Omental fat pad (tissue), 4 donors: Measurements from ENCODE around the gene FHOD3. TPM values are rescaled to one million over a fixed set of nuclear protein-coding genes. Genes with fewer than 3 reads are reported as not detected.

Experiments used
- ATAC-seq: fragments of 150-250 bp; one replicate; pipeline ENCODE4 v1.9.1; 2016; ENCODE audit warnings: mild to moderate bottlenecking, moderate library complexity; ENCODE audit not compliant: low FRiP score
- DNase-seq: peaks from one replicate; pipeline ENCODE4 v3.0.0-alpha.2; 2019; ENCODE audit warnings: low spot score
- total RNA-seq, 4 donors: library from RNA; depleted of rRNA; stranded (reverse); fragments of >200 nt; gene quantifications; one replicate each; pipeline ENCODE4 v1.1.0, GENCODE V29; 2016
- TF ChIP-seq, protein P1 (sequence below), 3 donors: fragments of 450-650 bp; IDR thresholded peaks; one replicate each; pipeline ENCODE4 v1.5.1; 2016 to 2017; ENCODE audit warnings: antibody characterized with exemption in 3 of 3, mild to moderate bottlenecking in 3 of 3, moderate library complexity in 2 of 3

Gene FHOD3
- total RNA-seq, 4 donors from 2014 or later: 0.96 to 3.8 (median 2.3) TPM

DNA sequence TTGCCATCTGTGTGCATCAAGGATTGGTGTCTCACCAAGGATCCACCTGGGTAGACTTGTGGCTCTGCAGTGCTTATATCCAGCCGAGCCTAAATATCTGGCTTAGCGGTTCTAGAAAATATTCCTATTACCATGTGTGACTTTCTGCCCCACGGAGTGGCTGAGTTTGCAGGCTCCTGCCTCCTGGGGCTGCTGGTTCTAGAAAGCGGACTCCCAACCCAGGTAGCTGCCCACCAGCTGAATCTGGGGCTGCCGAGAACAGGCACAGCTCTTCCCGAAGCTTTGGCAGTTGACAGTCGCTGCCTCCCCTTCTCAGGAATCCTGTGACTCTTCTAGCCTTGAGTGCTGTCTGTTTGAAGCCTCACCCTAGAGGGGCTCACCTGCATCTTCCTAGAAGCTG is 426.7 kb downstream of the FHOD3 start:
- TF ChIP-seq, protein P1, sequence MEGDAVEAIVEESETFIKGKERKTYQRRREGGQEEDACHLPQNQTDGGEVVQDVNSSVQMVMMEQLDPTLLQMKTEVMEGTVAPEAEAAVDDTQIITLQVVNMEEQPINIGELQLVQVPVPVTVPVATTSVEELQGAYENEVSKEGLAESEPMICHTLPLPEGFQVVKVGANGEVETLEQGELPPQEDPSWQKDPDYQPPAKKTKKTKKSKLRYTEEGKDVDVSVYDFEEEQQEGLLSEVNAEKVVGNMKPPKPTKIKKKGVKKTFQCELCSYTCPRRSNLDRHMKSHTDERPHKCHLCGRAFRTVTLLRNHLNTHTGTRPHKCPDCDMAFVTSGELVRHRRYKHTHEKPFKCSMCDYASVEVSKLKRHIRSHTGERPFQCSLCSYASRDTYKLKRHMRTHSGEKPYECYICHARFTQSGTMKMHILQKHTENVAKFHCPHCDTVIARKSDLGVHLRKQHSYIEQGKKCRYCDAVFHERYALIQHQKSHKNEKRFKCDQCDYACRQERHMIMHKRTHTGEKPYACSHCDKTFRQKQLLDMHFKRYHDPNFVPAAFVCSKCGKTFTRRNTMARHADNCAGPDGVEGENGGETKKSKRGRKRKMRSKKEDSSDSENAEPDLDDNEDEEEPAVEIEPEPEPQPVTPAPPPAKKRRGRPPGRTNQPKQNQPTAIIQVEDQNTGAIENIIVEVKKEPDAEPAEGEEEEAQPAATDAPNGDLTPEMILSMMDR (IDR thresholded peaks at IDR 0.05): no peak
- DNase-seq (no peak), ATAC-seq (no peak)

DNA sequence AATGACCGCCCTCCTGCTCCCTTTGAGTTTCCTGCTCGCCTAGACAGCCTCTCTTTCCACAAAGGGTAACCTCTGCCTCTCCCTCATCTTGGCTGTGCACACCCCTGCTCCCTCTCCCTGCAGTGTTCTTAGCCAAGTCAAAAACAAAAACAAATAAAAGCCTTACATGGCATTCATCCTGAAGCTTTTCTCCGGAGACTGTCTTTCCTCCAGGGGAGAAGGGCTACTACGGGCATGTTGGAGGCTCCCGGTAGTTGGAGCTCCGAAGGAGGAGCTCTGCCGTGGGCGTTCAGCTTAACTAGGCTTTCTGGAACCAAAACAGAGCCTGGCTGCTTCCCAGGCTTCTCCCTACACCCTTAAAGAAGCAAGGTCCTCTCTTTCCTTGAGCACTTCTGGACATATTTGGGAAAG is 427.1 kb downstream of the FHOD3 start:
- DNase-seq (no peak), ATAC-seq (no peak)
- TF ChIP-seq, protein P1 (IDR thresholded peaks at IDR 0.05): no peak

DNA sequence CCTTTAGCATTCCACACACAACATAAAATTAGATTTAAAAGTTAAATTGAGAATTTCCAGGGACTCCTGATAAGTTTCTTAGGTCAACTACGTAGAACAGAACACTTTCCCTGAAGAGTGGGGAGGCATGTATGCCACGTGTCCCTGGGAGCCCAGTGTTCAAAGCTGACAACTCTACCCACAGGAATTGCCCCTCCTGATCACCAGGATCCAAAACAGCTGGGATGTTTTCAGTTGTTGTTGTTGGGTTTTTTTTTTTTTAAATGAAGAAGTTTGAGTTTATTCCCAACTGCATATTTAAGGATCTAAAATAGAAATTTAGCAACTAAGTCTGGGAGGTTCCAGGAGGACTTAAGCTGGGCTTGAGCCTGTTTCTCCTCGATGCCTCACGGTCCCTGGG is 430.8 kb downstream of the FHOD3 start:
- DNase-seq: no peak
- TF ChIP-seq, protein P1 (IDR thresholded peaks at IDR 0.05): no peak
- no peak for ATAC-seq

DNA sequence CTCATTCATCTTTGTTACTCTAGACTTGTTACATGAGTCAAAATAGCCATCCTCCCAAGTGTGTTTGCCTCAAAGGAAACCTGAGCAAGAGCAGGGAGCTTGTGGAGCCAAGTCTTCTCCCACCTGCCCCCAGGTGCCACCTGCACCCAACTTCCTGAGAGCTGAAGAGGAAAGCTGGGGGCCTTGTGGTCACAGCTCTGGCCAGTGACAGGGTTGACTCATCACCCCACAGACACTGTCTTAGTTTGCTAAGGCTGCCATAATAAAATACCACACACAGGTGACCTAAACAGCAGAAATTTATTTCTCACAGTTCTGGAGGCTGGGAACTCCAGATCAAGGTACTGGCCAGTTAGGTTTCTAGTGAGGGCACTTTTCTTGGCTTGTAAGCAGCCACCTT is 431.7 kb downstream of the FHOD3 start:
- DNase-seq (no peak), ATAC-seq (no peak)
- TF ChIP-seq, protein P1 (IDR thresholded peaks at IDR 0.05): no peak

DNA sequence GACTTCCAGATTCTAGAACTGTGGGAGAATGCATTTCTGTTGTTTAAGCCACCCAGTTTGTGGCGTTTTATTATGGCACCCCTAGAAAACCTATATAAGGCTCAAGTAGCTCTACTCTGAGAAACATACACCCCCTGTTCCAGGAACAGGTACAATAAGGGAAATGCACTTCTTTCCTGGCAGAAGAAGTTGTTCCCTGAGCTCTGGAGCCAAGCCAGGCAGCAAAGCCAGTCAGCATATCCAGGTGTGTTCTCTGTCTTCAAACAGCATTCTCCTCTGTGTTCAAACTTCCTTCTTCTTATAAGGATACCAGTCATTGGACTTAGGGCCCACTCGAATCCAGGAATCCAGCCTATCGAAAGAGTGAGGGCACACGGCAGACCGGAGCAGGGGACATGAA is 434.8 kb downstream of the FHOD3 start:
- ATAC-seq: no peak
- TF ChIP-seq, protein P1 (IDR thresholded peaks at IDR 0.05): no peak
- DNase-seq: no peak

DNA sequence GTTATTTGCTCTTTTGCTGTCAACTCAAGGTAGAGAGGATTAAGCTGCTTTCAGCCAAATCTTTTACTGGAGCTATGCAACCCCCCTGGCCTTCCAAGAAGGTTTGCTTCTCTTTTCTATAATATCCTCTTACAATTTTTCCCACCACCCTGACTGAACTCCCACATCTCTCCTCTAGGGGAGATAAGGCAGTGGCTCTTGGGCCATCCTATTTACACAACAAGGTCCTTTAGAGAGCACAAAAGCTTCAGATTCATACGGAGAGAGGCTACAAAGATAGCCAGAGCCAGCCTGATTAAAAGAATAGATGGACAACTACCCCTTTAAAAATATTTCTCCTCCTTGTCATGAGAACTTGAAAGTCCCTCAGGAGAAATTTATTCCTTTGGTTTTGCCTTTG is 435.6 kb downstream of the FHOD3 start:
- ATAC-seq: no peak
- TF ChIP-seq, protein P1 (IDR thresholded peaks at IDR 0.05): no peak
- DNase-seq: no peak

DNA sequence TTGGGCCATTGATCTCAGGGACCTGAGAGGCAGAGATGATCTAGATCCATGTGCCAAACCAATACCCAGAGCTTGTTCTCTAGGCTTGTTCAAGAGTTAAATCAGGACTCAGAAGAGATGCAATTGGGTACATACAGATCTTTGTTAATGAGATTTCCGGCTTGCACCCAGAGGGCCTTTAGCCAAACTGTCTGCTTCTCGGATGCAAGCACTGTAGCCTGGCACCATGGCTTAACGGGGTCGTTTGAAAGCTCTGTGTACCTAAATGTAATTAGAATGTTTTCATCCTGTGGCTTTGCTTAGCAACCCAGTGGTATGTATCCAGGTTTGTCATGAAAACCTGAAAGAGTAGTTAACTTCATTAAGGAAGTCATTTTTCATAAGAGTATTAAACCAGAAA is 437.1 kb downstream of the FHOD3 start:
- TF ChIP-seq, protein P1 (IDR thresholded peaks at IDR 0.05): no peak
- DNase-seq (no peak), ATAC-seq (no peak)
